ENCODE results near the gene TCL1A.

DNA sequence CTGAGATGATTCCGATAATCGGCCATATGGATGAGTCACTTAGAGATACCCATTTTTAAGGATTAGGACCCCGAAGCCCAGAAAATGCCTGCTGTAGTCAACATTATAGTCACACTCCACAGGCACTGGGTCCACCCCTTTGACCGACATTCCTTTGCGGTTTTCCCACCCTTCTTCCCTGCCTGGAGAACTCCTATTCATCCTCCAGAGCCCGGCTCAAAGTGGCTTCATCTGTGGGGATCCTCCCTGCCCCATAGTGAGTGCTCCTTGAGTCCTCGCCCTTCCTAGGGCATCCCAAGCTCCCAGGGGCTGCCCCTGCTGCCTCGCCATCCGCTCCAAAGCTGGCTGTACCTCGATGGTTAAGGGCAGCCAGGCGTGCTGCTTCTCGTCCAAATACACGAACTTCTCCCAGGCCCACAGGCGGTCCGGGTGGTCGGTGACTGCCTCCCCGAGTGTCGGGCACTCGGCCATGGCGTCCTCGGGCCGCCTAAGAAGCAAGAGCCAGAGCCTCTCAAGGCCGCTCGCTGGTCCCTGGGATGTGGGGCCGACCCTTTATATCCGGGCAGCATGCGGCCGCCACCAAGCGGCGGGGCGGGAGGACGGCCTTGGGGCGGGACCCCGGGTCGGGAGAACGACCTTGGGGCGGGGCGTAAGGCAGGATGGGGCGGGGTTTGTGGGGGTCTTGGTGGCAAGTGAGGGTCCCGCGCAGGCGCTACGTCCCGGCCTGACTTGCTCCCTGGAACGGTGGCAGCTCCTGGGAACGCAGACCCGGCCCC lies at the start of gene TCL1A:
- no peak for TF ChIP-seq POLR2A (IDR thresholded peaks at IDR 0.05)
- TF ChIP-seq, protein P1, sequence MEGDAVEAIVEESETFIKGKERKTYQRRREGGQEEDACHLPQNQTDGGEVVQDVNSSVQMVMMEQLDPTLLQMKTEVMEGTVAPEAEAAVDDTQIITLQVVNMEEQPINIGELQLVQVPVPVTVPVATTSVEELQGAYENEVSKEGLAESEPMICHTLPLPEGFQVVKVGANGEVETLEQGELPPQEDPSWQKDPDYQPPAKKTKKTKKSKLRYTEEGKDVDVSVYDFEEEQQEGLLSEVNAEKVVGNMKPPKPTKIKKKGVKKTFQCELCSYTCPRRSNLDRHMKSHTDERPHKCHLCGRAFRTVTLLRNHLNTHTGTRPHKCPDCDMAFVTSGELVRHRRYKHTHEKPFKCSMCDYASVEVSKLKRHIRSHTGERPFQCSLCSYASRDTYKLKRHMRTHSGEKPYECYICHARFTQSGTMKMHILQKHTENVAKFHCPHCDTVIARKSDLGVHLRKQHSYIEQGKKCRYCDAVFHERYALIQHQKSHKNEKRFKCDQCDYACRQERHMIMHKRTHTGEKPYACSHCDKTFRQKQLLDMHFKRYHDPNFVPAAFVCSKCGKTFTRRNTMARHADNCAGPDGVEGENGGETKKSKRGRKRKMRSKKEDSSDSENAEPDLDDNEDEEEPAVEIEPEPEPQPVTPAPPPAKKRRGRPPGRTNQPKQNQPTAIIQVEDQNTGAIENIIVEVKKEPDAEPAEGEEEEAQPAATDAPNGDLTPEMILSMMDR (IDR thresholded peaks at IDR 0.05) = no peak
- TF ChIP-seq EP300 (IDR thresholded peaks at IDR 0.05; ENCODE audit: low read depth) = no peak

Measured in transverse colon (tissue), 3 donors.